H1 (cell line): Measurements from ENCODE around the gene C21orf91. TPM values are rescaled to one million over a fixed set of nuclear protein-coding genes. Genes with fewer than 3 reads are reported as not detected.

Source experiments
- ASH2L ChIP-seq: fragments of 200-600, 300-600 bp; sonication (generic); IDR thresholded peaks from one replicate; pipeline ENCODE4 v1.7.1; 2017; ENCODE audit warnings: low read length
- CEBPB ChIP-seq: IDR thresholded peaks from 2 replicates; pipeline ENCODE4 v1.6.1; 2012; ENCODE audit warnings: low read depth, low read length
- CHD1 ChIP-seq: IDR thresholded peaks from 2 replicates; pipeline ENCODE4 v1.6.1; 2012; ENCODE audit warnings: low read depth, low read length, improper control_type of control experiment
- CHD7 ChIP-seq: fragments of 300-600 bp; sonication (generic); IDR thresholded peaks from 2 replicates; pipeline ENCODE4 v1.7.1; 2012; ENCODE audit warnings: low read length, moderate library complexity, mild to moderate bottlenecking, inconsistent platforms; ENCODE audit not compliant: insufficient replicate concordance
- JUN ChIP-seq: IDR thresholded peaks from 2 replicates; pipeline ENCODE4 v1.6.1; 2011; ENCODE audit warnings: low read depth, mild to moderate bottlenecking, improper control_type of control experiment, low read length
- JUND ChIP-seq: IDR thresholded peaks from 2 replicates; pipeline ENCODE4 v1.6.1; 2011; ENCODE audit warnings: mild to moderate bottlenecking, improper control_type of control experiment, low read length
- KDM4A ChIP-seq: IDR thresholded peaks from one replicate; pipeline ENCODE4 v1.7.1; 2012; ENCODE audit warnings: low read depth, mild to moderate bottlenecking, moderate library complexity, low read length, inconsistent platforms; ENCODE audit not compliant: severe bottlenecking
- RFX5 ChIP-seq: IDR thresholded peaks from 2 replicates; pipeline ENCODE4 v1.6.1; 2011; ENCODE audit warnings: low read depth, low read length, improper control_type of control experiment, borderline replicate concordance
- SIRT6 ChIP-seq: IDR thresholded peaks from one replicate; pipeline ENCODE4 v1.7.1; 2012; ENCODE audit warnings: low read length, inconsistent platforms
- SP1 ChIP-seq: IDR thresholded peaks from 2 replicates; pipeline ENCODE4 v1.6.1; 2011; ENCODE audit warnings: low read depth, low read length
- TAF7 ChIP-seq: optimal IDR thresholded peaks from 2 replicates; pipeline ENCODE3; 2011; ENCODE audit warnings: low read depth, mild to moderate bottlenecking, inconsistent platforms, low read length, moderate library complexity, borderline replicate concordance
- polyA plus RNA-seq, 7 experiments: library from polyadenylated mRNA; depleted of rRNA in 3 of 7; stranded (reverse) in 5 of 7; unstranded in 2 of 7; fragments of >200 nt in 5 of 7; fragments of 200-250 nt in 2 of 7; gene quantifications; 1 replicate in 5 of 7; 2 replicates in 1 of 7; 4 replicates in 1 of 7; pipeline versions ENCODE4 v1.2.1 to v1.2.3, GENCODE V29; 2011 to 2013; ENCODE audit warnings: missing spikeins in 2 of 7, mixed read lengths in 2 of 7
- total RNA-seq: library from RNA; stranded (reverse); fragmentation: NEBNext Ultra II Directional; extraction: Animal tissue kit (Norgen Biotek cat#: 25700); gene quantifications from 2 replicates; pipeline ENCODE4 v1.2.1, GENCODE V29; 2021

C21orf91 gene
- total and polyA plus RNA-seq, 2 of the 8 experiments (the other 6 are each of a cell fraction or from before 2014, with no cell fraction given), result 4.9 to 33.6 TPM

GRCh38 chr21:17819114-17819876 is at the start of gene C21orf91 (continued):
- TF ChIP-seq CHD7 (no peak), SP1 (peak; percentile 37; the same call in 1 of the 2 replicates), JUN (no peak), TAF7 (peak; percentile 92), CEBPB (no peak), CHD1 (peak; percentile 90), KDM4A (peak; percentile 61), SIRT6 (no peak), JUND (peak; percentile 92), RFX5 (no peak), ASH2L (peak; percentile 95)
